ENCODE measurements around the gene GRIA4.
"Not testable (repeated sequence)": the region's sequence is repeated elsewhere in the genome, so short reads cannot be mapped to it uniquely, and the experiment has no call there.

GRIA4 gene

GRCh38 chr11:106003094-106003493, 393.2 kb downstream of the GRIA4 start:
- H3K27me3 ChIP-seq (ENCODE audit: insufficient read depth, low read length); H2AFZ ChIP-seq (ENCODE audit: low read depth, low read length); H3K4me3 ChIP-seq (ENCODE audit: low read length); H3K4me1 ChIP-seq (ENCODE audit: insufficient read depth, low read length): not testable (repeated sequence)
- H3K36me3 ChIP-seq (ENCODE audit: insufficient read depth, low read length), result peaks cover 37% of the 10 kb centered on the region
- H3K9me3 ChIP-seq (ENCODE audit: low read length), result peaks cover 13% of the 10 kb centered on the region

GRCh38 chr11:106011481-106011880, 401.6 kb downstream of the GRIA4 start:
- no peak overlapping the region for H2AFZ ChIP-seq (ENCODE audit: low read depth, low read length)
- H3K36me3 ChIP-seq (ENCODE audit: insufficient read depth, low read length), result peaks cover 41% of the 10 kb centered on the region
- H3K9me3 ChIP-seq (ENCODE audit: low read length), result peaks cover 5% of the 10 kb centered on the region
- peaks cover 28% of the 10 kb centered on the region for H3K4me1 ChIP-seq (ENCODE audit: insufficient read depth, low read length)
- no peaks in the 10 kb centered on the region for H3K27me3 ChIP-seq (ENCODE audit: insufficient read depth, low read length)
- no peak overlapping the region for H3K4me3 ChIP-seq (ENCODE audit: low read length)

GRCh38 chr11:106012744-106013143, 402.9 kb downstream of the GRIA4 start:
- H3K4me3 ChIP-seq (ENCODE audit: low read length), result no peak overlapping the region
- peaks cover 28% of the 10 kb centered on the region for H3K4me1 ChIP-seq (ENCODE audit: insufficient read depth, low read length)
- no peak overlapping the region for H2AFZ ChIP-seq (ENCODE audit: low read depth, low read length)
- H3K27me3 ChIP-seq (ENCODE audit: insufficient read depth, low read length), result no peaks in the 10 kb centered on the region
- H3K9me3 ChIP-seq (ENCODE audit: low read length), result peaks cover 2% of the 10 kb centered on the region
- H3K36me3 ChIP-seq (ENCODE audit: insufficient read depth, low read length), result peaks cover 29% of the 10 kb centered on the region

GRCh38 chr11:106014035-106014434, 404.2 kb downstream of the GRIA4 start:
- Histone ChIP-seq H3K4me1 (ENCODE audit: insufficient read depth, low read length) (peaks cover 33% of the 10 kb centered on the region), H2AFZ (ENCODE audit: low read depth, low read length) (no peak overlapping the region), H3K27me3 (ENCODE audit: insufficient read depth, low read length) (no peaks in the 10 kb centered on the region), H3K9me3 (ENCODE audit: low read length) (peaks cover 2% of the 10 kb centered on the region), H3K4me3 (ENCODE audit: low read length) (no peak overlapping the region), H3K36me3 (ENCODE audit: insufficient read depth, low read length) (peaks cover 16% of the 10 kb centered on the region)

- no peak overlapping the region for H2AFZ ChIP-seq (ENCODE audit: low read depth, low read length)
- H3K27me3 ChIP-seq (ENCODE audit: insufficient read depth, low read length), result no peaks in the 10 kb centered on the region
- H3K4me1 ChIP-seq (ENCODE audit: insufficient read depth, low read length), result peaks cover 35% of the 10 kb centered on the region
- H3K9me3 ChIP-seq (ENCODE audit: low read length), result peaks cover 2% of the 10 kb centered on the region
- no peak overlapping the region for H3K4me3 ChIP-seq (ENCODE audit: low read length)
- H3K36me3 ChIP-seq (ENCODE audit: insufficient read depth, low read length), result peaks cover 12% of the 10 kb centered on the region
Measured at GRCh38 chr11:106014620-106015019, 404.7 kb downstream of the GRIA4 start.

GRCh38 chr11:106015066-106015465, 405.2 kb downstream of the GRIA4 start:
- no peak overlapping the region for H3K4me3 ChIP-seq (ENCODE audit: low read length)
- no peak overlapping the region for H2AFZ ChIP-seq (ENCODE audit: low read depth, low read length)
- peaks cover 2% of the 10 kb centered on the region for H3K9me3 ChIP-seq (ENCODE audit: low read length)
- peaks cover 36% of the 10 kb centered on the region for H3K4me1 ChIP-seq (ENCODE audit: insufficient read depth, low read length)
- no peaks in the 10 kb centered on the region for H3K27me3 ChIP-seq (ENCODE audit: insufficient read depth, low read length)
- peaks cover 8% of the 10 kb centered on the region for H3K36me3 ChIP-seq (ENCODE audit: insufficient read depth, low read length)

- H3K4me1 ChIP-seq (ENCODE audit: insufficient read depth, low read length), result peaks cover 47% of the 10 kb centered on the region
- H3K27me3 ChIP-seq (ENCODE audit: insufficient read depth, low read length), result no peaks in the 10 kb centered on the region
- no peak overlapping the region for H2AFZ ChIP-seq (ENCODE audit: low read depth, low read length)
- peaks cover 2% of the 10 kb centered on the region for H3K36me3 ChIP-seq (ENCODE audit: insufficient read depth, low read length)
- H3K9me3 ChIP-seq (ENCODE audit: low read length), result no peaks in the 10 kb centered on the region
- no peak overlapping the region for H3K4me3 ChIP-seq (ENCODE audit: low read length)
Measured at GRCh38 chr11:106017093-106017492, 407.2 kb downstream of the GRIA4 start.

- Histone ChIP-seq H3K27me3 (ENCODE audit: insufficient read depth, low read length) (no peaks in the 10 kb centered on the region), H2AFZ (ENCODE audit: low read depth, low read length) (peak overlapping the region; percentile 97), H3K9me3 (ENCODE audit: low read length) (no peaks in the 10 kb centered on the region), H3K4me1 (ENCODE audit: insufficient read depth, low read length) (peaks cover 25% of the 10 kb centered on the region), H3K36me3 (ENCODE audit: insufficient read depth, low read length) (peaks cover 2% of the 10 kb centered on the region), H3K4me3 (ENCODE audit: low read length) (peak overlapping the region; percentile 91)
Measured at GRCh38 chr11:106021181-106021966, 411.5 kb downstream of the GRIA4 start.

- Histone ChIP-seq H3K4me1 (ENCODE audit: insufficient read depth, low read length) (peaks cover 25% of the 10 kb centered on the region), H2AFZ (ENCODE audit: low read depth, low read length) (peak within 1 kb of the TSS; percentile 97), H3K4me3 (ENCODE audit: low read length) (peak within 1 kb of the TSS; percentile 91), H3K9me3 (ENCODE audit: low read length) (no peaks in the 10 kb centered on the region), H3K27me3 (ENCODE audit: insufficient read depth, low read length) (no peaks in the 10 kb centered on the region), H3K36me3 (ENCODE audit: insufficient read depth, low read length) (peaks cover 2% of the 10 kb centered on the region)
Measured at GRCh38 chr11:106021967-106022794, 412.3 kb downstream of the GRIA4 start, which contains the start of gene MSANTD4. MSANTD4 (minus strand) TSS chr11:106022240; CDS start chr11:106010917, 11,323 bp downstream.

- Histone ChIP-seq H3K9me3 (ENCODE audit: low read length) (no peaks in the 10 kb centered on the region), H3K4me3 (ENCODE audit: low read length) (peak overlapping the region; percentile 91), H3K27me3 (ENCODE audit: insufficient read depth, low read length) (no peaks in the 10 kb centered on the region), H2AFZ (ENCODE audit: low read depth, low read length) (peak overlapping the region; percentile 46), H3K36me3 (ENCODE audit: insufficient read depth, low read length) (peaks cover 2% of the 10 kb centered on the region), H3K4me1 (ENCODE audit: insufficient read depth, low read length) (peaks cover 25% of the 10 kb centered on the region)
Measured at GRCh38 chr11:106022795-106023275, 413.0 kb downstream of the GRIA4 start.

GRCh38 chr11:106030609-106031008, 420.7 kb downstream of the GRIA4 start:
- Histone ChIP-seq H3K27me3 (ENCODE audit: insufficient read depth, low read length) (no peaks in the 10 kb centered on the region), H3K4me3 (ENCODE audit: low read length) (no peak overlapping the region), H3K4me1 (ENCODE audit: insufficient read depth, low read length) (peaks cover 18% of the 10 kb centered on the region), H3K36me3 (ENCODE audit: insufficient read depth, low read length) (no peaks in the 10 kb centered on the region), H2AFZ (ENCODE audit: low read depth, low read length) (peak overlapping the region; percentile 77), H3K9me3 (ENCODE audit: low read length) (no peaks in the 10 kb centered on the region)

GRCh38 chr11:106031202-106031810, 421.4 kb downstream of the GRIA4 start:
- Histone ChIP-seq H3K4me1 (ENCODE audit: insufficient read depth, low read length) (peaks cover 18% of the 10 kb centered on the region), H2AFZ (ENCODE audit: low read depth, low read length) (peak overlapping the region; percentile 77), H3K4me3 (ENCODE audit: low read length) (no peak overlapping the region), H3K9me3 (ENCODE audit: low read length) (no peaks in the 10 kb centered on the region), H3K36me3 (ENCODE audit: insufficient read depth, low read length) (no peaks in the 10 kb centered on the region), H3K27me3 (ENCODE audit: insufficient read depth, low read length) (no peaks in the 10 kb centered on the region)
